SK-N-SH (cell line): ENCODE measurements around the gene PRAMEF9. TPM values are rescaled to one million over a fixed set of nuclear protein-coding genes. Genes with fewer than 3 reads are reported as not detected.
"Not testable (repeated sequence)": the region's sequence is repeated elsewhere in the genome, so short reads cannot be mapped to it uniquely, and the experiment has no call there.

Experiments
- CTCF ChIA-PET: fragments of 300-600, 350-600 bp; formaldehyde crosslinking; extraction: SDS; loops from one replicate; lab custom pipeline; 2021; lab: Yijun Ruan, JAX
- POLR2A ChIA-PET: fragments of 350-600 bp; sonication (Branson Sonifier 250); formaldehyde crosslinking; extraction: SDS; loops from one replicate; lab custom pipeline; 2020; ENCODE audit warnings: antibody characterized with exemption, inconsistent platforms; lab: Yijun Ruan, JAX
- DNase-seq: peaks from one replicate; pipeline ENCODE4 v3.0.0; 2012
- H2AFZ ChIP-seq: fragments of 200-600 bp; sonication (generic); 2 replicates; pipeline ENCODE4 v1.8.1; 2016; ENCODE audit warnings: antibody characterized with exemption, mild to moderate bottlenecking, low read depth
- H3F3A ChIP-seq: fragments of 200-600 bp; sonication (generic); replicated peaks from 2 replicates; pipeline ENCODE3; 2016; ENCODE audit warnings: antibody characterized with exemption, mild to moderate bottlenecking; ENCODE audit not compliant: insufficient read depth
- H3K27ac ChIP-seq, 2 experiments: fragments of 200-500 bp in 1 of 2; fragments of 200-600 bp in 1 of 2; sonication (Bioruptor generic) in 1 of 2; sonication (generic), shearing (Covaris generic) in 1 of 2; 2 replicates each; pipeline versions ENCODE4 v1.5.1 to v1.6.1; 2014 to 2016; ENCODE audit warnings: low read depth in 2 of 2, inconsistent platforms in 1 of 2, low read length in 1 of 2, mild to moderate bottlenecking in 1 of 2, mixed read lengths in 1 of 2
- H3K27me3 ChIP-seq: fragments of 200-600 bp; sonication (generic), shearing (Covaris generic); 2 replicates; pipeline ENCODE4 v1.6.1; 2016; ENCODE audit warnings: mixed run types; ENCODE audit not compliant: insufficient read depth
- H3K36me3 ChIP-seq, 2 experiments: fragments of 200-500 bp in 1 of 2; fragments of 200-600 bp in 1 of 2; sonication (Bioruptor generic) in 1 of 2; sonication (generic) in 1 of 2; replicated peaks in 1 of 2; 2 replicates each; pipeline versions ENCODE3 to v1.5.1; 2014 to 2016; ENCODE audit warnings: low read length in 1 of 2, mild to moderate bottlenecking in 1 of 2; ENCODE audit not compliant: insufficient read depth in 2 of 2, control insufficient read depth in 1 of 2
- H3K4me1 ChIP-seq, 2 experiments: fragments of 200-500 bp in 1 of 2; fragments of 200-600 bp in 1 of 2; sonication (Bioruptor generic) in 1 of 2; sonication (generic), shearing (Covaris generic) in 1 of 2; 2 replicates each; pipeline versions ENCODE4 v1.5.1 to v1.6.1; 2014 to 2016; ENCODE audit warnings: low read depth in 1 of 2, low read length in 1 of 2, mixed run types in 1 of 2; ENCODE audit not compliant: insufficient read depth in 2 of 2, control insufficient read depth in 1 of 2
- H3K4me2 ChIP-seq: fragments of 200-600 bp; sonication (generic), shearing (Covaris generic); 2 replicates; pipeline ENCODE4 v1.6.1; 2017; ENCODE audit warnings: mixed run types
- H3K4me3 ChIP-seq, 2 experiments: fragments of 200-500 bp in 1 of 2; fragments of 200-600 bp in 1 of 2; sonication (Bioruptor generic) in 1 of 2; sonication (generic), shearing (Covaris generic) in 1 of 2; 2 replicates each; pipeline versions ENCODE4 v1.5.1 to v1.8.1; 2014 to 2016; ENCODE audit warnings: low read depth in 2 of 2, inconsistent platforms in 1 of 2, low read length in 1 of 2, mild to moderate bottlenecking in 1 of 2, mixed read lengths in 1 of 2, moderate library complexity in 1 of 2
- H3K79me2 ChIP-seq: fragments of 200-600 bp; sonication (generic); 2 replicates; pipeline ENCODE4 v1.8.1; 2017; ENCODE audit warnings: mild to moderate bottlenecking; ENCODE audit not compliant: insufficient read depth
- H3K9ac ChIP-seq: fragments of 200-600 bp; sonication (generic); 2 replicates; pipeline ENCODE4 v1.6.1; 2017; ENCODE audit warnings: mixed run types
- H3K9me2 ChIP-seq: fragments of 200-600 bp; sonication (generic); 2 replicates; pipeline ENCODE4 v1.6.1; 2017; ENCODE audit warnings: mixed run types
- H3K9me3 ChIP-seq: fragments of 200-600 bp; sonication (generic); 2 replicates; pipeline ENCODE4 v1.6.1; 2017; ENCODE audit warnings: mixed run types, mild to moderate bottlenecking, moderate library complexity
- H4K20me1 ChIP-seq: fragments of 200-600 bp; sonication (generic); 2 replicates; pipeline ENCODE4 v1.6.1; 2017; ENCODE audit warnings: mild to moderate bottlenecking, mixed run types; ENCODE audit not compliant: insufficient read depth
- WGBS: methylation state at CpG from one replicate; pipeline ENCODE4 v1.1.6; 2017; ENCODE audit warnings: low lambda C conversion rate; 5-methylcytosine and 5-hydroxymethylcytosine counted together
- polyA plus RNA-seq, 3 experiments: library from polyadenylated mRNA; depleted of rRNA; stranded (reverse); fragments of >200 nt; gene quantifications; 2 replicates each; pipeline ENCODE4 v1.2.3, GENCODE V29; 2012

PRAMEF9 gene
- polyA plus RNA-seq (2012; rRNA removed) = not detected in 2 replicates
- not detected in 2 replicates for polyA plus RNA-seq (2012; cell fraction: cytosol; rRNA removed)
- not detected in 2 replicates for polyA plus RNA-seq (2012; cell fraction: nucleus; rRNA removed)

- H3F3A ChIP-seq, H3K79me2 ChIP-seq, H3K9me3 ChIP-seq, H2AFZ ChIP-seq, DNase-seq, H3K9me2 ChIP-seq, H3K9ac ChIP-seq, CTCF ChIA-PET, H3K27me3 ChIP-seq, H3K27ac ChIP-seq, H3K4me2 ChIP-seq, H3K36me3 ChIP-seq, POLR2A ChIA-PET, H4K20me1 ChIP-seq, H3K4me3 ChIP-seq, H3K4me1 ChIP-seq: not testable (repeated sequence)
- WGBS = 4% methylated on average over 2 of the region's 2 CpGs
Observed at GRCh38 chr1:13171548-13171947, at the start of gene PRAMEF9. TSS of gene PRAMEF9 (plus strand) at chr1:13171848. CDS start at chr1:13175281, 3,433 bp downstream.

- H3F3A ChIP-seq, H3K4me3 ChIP-seq, H3K36me3 ChIP-seq, H3K27me3 ChIP-seq, H3K4me2 ChIP-seq, POLR2A ChIA-PET, H3K9me2 ChIP-seq, H4K20me1 ChIP-seq, DNase-seq, H2AFZ ChIP-seq, H3K4me1 ChIP-seq, CTCF ChIA-PET, H3K9me3 ChIP-seq, H3K79me2 ChIP-seq, H3K27ac ChIP-seq, H3K9ac ChIP-seq: not testable (repeated sequence)
- no CpG with 5 or more reads among the region's 5 CpGs for WGBS
Observed at GRCh38 chr1:13155909-13156308, 15.7 kb upstream of the PRAMEF9 start, which contains the start of gene PRAMEF26. TSS of gene PRAMEF26 (minus strand) at chr1:13156009. CDS start at chr1:13153095, 2,914 bp downstream.

GRCh38 chr1:13165531-13165930, 6.1 kb upstream of the PRAMEF9 start, which contains the start of gene HNRNPCL4:
TSS of gene HNRNPCL4 (minus strand) at chr1:13165631. CDS start at chr1:13165467, 164 bp downstream.
- H4K20me1 ChIP-seq, H3K4me1 ChIP-seq, H3F3A ChIP-seq, H3K27me3 ChIP-seq, H3K79me2 ChIP-seq, H3K36me3 ChIP-seq, H3K9me3 ChIP-seq, DNase-seq, CTCF ChIA-PET, H3K9ac ChIP-seq, H3K4me2 ChIP-seq, POLR2A ChIA-PET, H3K4me3 ChIP-seq, H3K27ac ChIP-seq, H2AFZ ChIP-seq, H3K9me2 ChIP-seq: not testable (repeated sequence)
- WGBS = no CpG with 5 or more reads among the region's 8 CpGs

- H3K9ac ChIP-seq, CTCF ChIA-PET: not testable (repeated sequence)
Observed at GRCh38 chr1:13201309-13201708, 29.7 kb downstream of the PRAMEF9 start, which contains the start of gene PRAMEF13. TSS of gene PRAMEF13 (minus strand) at chr1:13201409. CDS start at chr1:13199589, 1,820 bp downstream.

GRCh38 chr1:13208712-13209111, 37.1 kb downstream of the PRAMEF9 start:
- H3K27me3 ChIP-seq, H3K36me3 ChIP-seq, H3K9me2 ChIP-seq, H3K4me1 ChIP-seq, H3K4me2 ChIP-seq, H3K79me2 ChIP-seq, H3K9me3 ChIP-seq, H3F3A ChIP-seq, H3K27ac ChIP-seq, POLR2A ChIA-PET, H2AFZ ChIP-seq, DNase-seq, H4K20me1 ChIP-seq, H3K4me3 ChIP-seq, CTCF ChIA-PET, H3K9ac ChIP-seq: not testable (repeated sequence)
- no CpG with 5 or more reads among the region's 9 CpGs for WGBS

More at GRCh38 chr1:13201309-13201708, 29.7 kb downstream of the PRAMEF9 start, which contains the start of gene PRAMEF13:
- H3K79me2 ChIP-seq, H4K20me1 ChIP-seq, H3K9me2 ChIP-seq, H3K27me3 ChIP-seq, H3K9me3 ChIP-seq, DNase-seq, H3K4me2 ChIP-seq, H2AFZ ChIP-seq, H3K4me3 ChIP-seq, POLR2A ChIA-PET, H3K36me3 ChIP-seq, H3F3A ChIP-seq, H3K27ac ChIP-seq, H3K4me1 ChIP-seq: not testable (repeated sequence)
- no CpG with 5 or more reads among the region's 5 CpGs for WGBS

GRCh38 chr1:13216619-13217018, 45.0 kb downstream of the PRAMEF9 start:
- no CpG with 5 or more reads among the region's 7 CpGs for whole genome bisulfite sequencing
- DNase-seq, H3K27me3 ChIP-seq, CTCF ChIA-PET, H3K27ac ChIP-seq, H2AFZ ChIP-seq, H3K4me1 ChIP-seq, H4K20me1 ChIP-seq, H3K4me2 ChIP-seq, H3K36me3 ChIP-seq, H3K4me3 ChIP-seq, H3K9me3 ChIP-seq, H3K79me2 ChIP-seq, POLR2A ChIA-PET, H3F3A ChIP-seq, H3K9me2 ChIP-seq, H3K9ac ChIP-seq: not testable (repeated sequence)
